ENCODE data around the gene ANAPC13.

Gene ANAPC13

DNA sequence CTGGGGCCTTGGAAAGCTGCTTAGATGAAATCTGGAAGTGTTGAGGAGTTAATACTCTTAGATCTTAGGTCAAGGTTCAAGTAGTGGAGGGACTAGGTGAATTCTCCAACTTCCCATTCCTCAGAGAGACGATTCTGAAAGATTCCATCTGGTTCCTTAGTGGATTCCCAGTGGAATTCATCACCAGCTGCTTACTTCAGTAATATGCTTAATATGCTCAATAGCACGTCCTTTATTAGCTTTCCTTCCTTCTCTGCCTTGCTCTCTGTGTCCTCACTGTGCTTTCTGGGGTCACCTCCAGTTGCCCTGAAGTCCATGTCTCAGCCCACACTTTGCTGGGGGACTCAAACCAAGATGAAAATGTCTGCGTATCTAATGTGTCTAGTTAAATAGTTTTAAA, 31.1 kb upstream of the ANAPC13 start:
- Histone ChIP-seq H3K4me3 (ENCODE audit: low read depth in 1 of 5, low read length in 5 of 5) (no peak overlapping the region), H3K4me1 (ENCODE audit: control insufficient read depth in 5 of 5, insufficient read depth in 5 of 5, low read length in 5 of 5) (peaks cover 0 to 27% (median 9%) of the 10 kb centered on the region in 5 donors), H3K27me3 (ENCODE audit: control insufficient read depth in 5 of 5, insufficient read depth in 4 of 5, low read length in 5 of 5) (no peaks in the 10 kb centered on the region), H3K36me3 (ENCODE audit: control insufficient read depth in 5 of 5, insufficient read depth in 5 of 5, low read length in 5 of 5) (peaks cover 0 to 3% (median 0%) of the 10 kb centered on the region in 5 donors), H3K9ac (ENCODE audit: low read length in 5 of 5) (no peak overlapping the region), H3K9me3 (ENCODE audit: control insufficient read depth in 5 of 5, low read length in 5 of 5) (peaks cover 0 to 7% (median 3%) of the 10 kb centered on the region in 5 donors), H3K27ac (ENCODE audit: low read depth, low read length) (no peak overlapping the region)

DNA sequence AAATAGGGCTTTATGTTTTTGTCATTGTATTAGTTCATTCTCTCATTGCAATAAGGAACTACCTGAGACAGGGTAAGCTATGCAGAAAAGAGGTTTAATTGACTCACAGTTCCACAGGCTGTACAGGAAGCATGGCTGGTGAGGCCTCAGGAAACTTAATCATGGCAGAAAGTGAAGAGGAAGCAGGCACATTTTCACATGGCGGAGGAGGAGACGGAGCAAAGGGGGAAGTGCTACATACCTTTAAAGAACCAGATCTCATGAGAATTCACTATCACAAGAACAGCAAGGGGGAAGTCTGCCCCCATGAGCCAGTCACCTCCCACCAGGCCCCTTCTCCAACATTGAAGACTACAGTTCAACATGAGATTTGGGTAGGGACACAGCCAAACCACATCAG, 25.7 kb upstream of the ANAPC13 start:
- Histone ChIP-seq H3K4me1 (ENCODE audit: control insufficient read depth in 5 of 5, insufficient read depth in 5 of 5, low read length in 5 of 5) (peaks cover 0 to 16% (median 2%) of the 10 kb centered on the region in 5 donors), H3K9me3 (ENCODE audit: control insufficient read depth in 5 of 5, low read length in 5 of 5) (no peaks in the 10 kb centered on the region), H3K36me3 (ENCODE audit: control insufficient read depth in 5 of 5, insufficient read depth in 5 of 5, low read length in 5 of 5) (peaks cover 0 to 22% (median 16%) of the 10 kb centered on the region in 5 donors), H3K27ac (ENCODE audit: low read depth, low read length) (no peak overlapping the region), H3K27me3 (ENCODE audit: control insufficient read depth in 5 of 5, insufficient read depth in 4 of 5, low read length in 5 of 5) (no peaks in the 10 kb centered on the region), H3K4me3 (ENCODE audit: low read depth in 1 of 5, low read length in 5 of 5) (no peak overlapping the region), H3K9ac (ENCODE audit: low read length in 5 of 5) (no peak overlapping the region)

- Histone ChIP-seq H3K36me3 (ENCODE audit: control insufficient read depth in 5 of 5, insufficient read depth in 5 of 5, low read length in 5 of 5) (peaks cover 0 to 13% (median 10%) of the 10 kb centered on the region in 5 donors), H3K4me3 (ENCODE audit: low read depth in 1 of 5, low read length in 5 of 5) (no peak overlapping the region), H3K27ac (ENCODE audit: low read depth, low read length) (no peak overlapping the region), H3K27me3 (ENCODE audit: control insufficient read depth in 5 of 5, insufficient read depth in 4 of 5, low read length in 5 of 5) (no peaks in the 10 kb centered on the region), H3K9me3 (ENCODE audit: control insufficient read depth in 5 of 5, low read length in 5 of 5) (peaks cover 0 to 11% (median 2%) of the 10 kb centered on the region in 5 donors), H3K9ac (ENCODE audit: low read length in 5 of 5) (no peak overlapping the region), H3K4me1 (ENCODE audit: control insufficient read depth in 5 of 5, insufficient read depth in 5 of 5, low read length in 5 of 5) (no peaks in the 10 kb centered on the region)
Observed at GRCh38 chr3:134505485-134505884, 19.7 kb upstream of the ANAPC13 start.

- Histone ChIP-seq H3K36me3 (ENCODE audit: control insufficient read depth in 5 of 5, insufficient read depth in 5 of 5, low read length in 5 of 5) (peaks cover 0 to 11% (median 6%) of the 10 kb centered on the region in 5 donors), H3K9me3 (ENCODE audit: control insufficient read depth in 5 of 5, low read length in 5 of 5) (peaks cover 0 to 11% (median 2%) of the 10 kb centered on the region in 5 donors), H3K4me3 (ENCODE audit: low read depth in 1 of 5, low read length in 5 of 5) (no peak overlapping the region), H3K9ac (ENCODE audit: low read length in 5 of 5) (no peak overlapping the region), H3K4me1 (ENCODE audit: control insufficient read depth in 5 of 5, insufficient read depth in 5 of 5, low read length in 5 of 5) (no peaks in the 10 kb centered on the region), H3K27ac (ENCODE audit: low read depth, low read length) (no peak overlapping the region), H3K27me3 (ENCODE audit: control insufficient read depth in 5 of 5, insufficient read depth in 4 of 5, low read length in 5 of 5) (no peaks in the 10 kb centered on the region)
Observed at GRCh38 chr3:134504132-134504531, 18.3 kb upstream of the ANAPC13 start.

- Histone ChIP-seq H3K4me1 (ENCODE audit: control insufficient read depth in 5 of 5, insufficient read depth in 5 of 5, low read length in 5 of 5) (no peaks in the 10 kb centered on the region), H3K27me3 (ENCODE audit: control insufficient read depth in 5 of 5, insufficient read depth in 4 of 5, low read length in 5 of 5) (no peaks in the 10 kb centered on the region), H3K36me3 (ENCODE audit: control insufficient read depth in 5 of 5, insufficient read depth in 5 of 5, low read length in 5 of 5) (peaks cover 0 to 10% (median 5%) of the 10 kb centered on the region in 5 donors), H3K27ac (ENCODE audit: low read depth, low read length) (no peak overlapping the region), H3K9ac (ENCODE audit: low read length in 5 of 5) (no peak overlapping the region), H3K4me3 (ENCODE audit: low read depth in 1 of 5, low read length in 5 of 5) (no peak overlapping the region), H3K9me3 (ENCODE audit: control insufficient read depth in 5 of 5, low read length in 5 of 5) (peaks cover 0 to 11% (median 2%) of the 10 kb centered on the region in 5 donors)
Observed at GRCh38 chr3:134503266-134503665, 17.5 kb upstream of the ANAPC13 start.

DNA sequence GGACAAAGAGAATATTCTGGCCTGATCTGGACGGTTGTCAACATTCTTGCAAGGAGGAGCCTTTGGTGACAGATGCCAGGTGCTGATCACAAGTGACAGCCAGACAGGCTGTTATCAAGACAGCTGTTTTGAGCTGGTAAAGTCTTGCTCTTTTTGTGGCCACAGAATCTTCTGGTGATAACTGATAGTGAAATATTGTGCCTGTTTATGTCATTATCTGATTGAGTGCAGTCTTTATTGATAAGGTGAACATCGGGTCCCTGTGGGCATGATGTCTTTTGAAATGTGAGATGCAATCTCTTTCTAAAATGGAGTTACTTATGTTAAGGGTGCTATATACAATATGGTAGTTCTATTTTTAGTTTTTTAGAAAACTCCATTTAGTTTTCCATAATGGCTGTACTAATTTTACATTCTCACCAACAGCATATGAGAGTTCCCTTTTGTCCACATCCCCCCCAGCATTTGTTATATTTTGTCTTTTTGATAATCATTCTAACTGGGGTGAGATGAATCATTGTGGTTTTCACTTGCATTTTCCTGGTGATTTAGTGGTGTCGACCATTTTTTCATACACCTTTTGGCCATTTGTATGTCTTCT, 10.8 kb upstream of the ANAPC13 start:
- H3K4me1 ChIP-seq (ENCODE audit: control insufficient read depth in 5 of 5, insufficient read depth in 5 of 5, low read length in 5 of 5) = peaks cover 0 to 5% (median 0%) of the 10 kb centered on the region in 5 donors
- H3K9ac ChIP-seq (ENCODE audit: low read length in 5 of 5) = no peak overlapping the region
- peaks cover 3 to 12% (median 7%) of the 10 kb centered on the region in 5 donors for H3K36me3 ChIP-seq (ENCODE audit: control insufficient read depth in 5 of 5, insufficient read depth in 5 of 5, low read length in 5 of 5)
- H3K4me3 ChIP-seq (ENCODE audit: low read depth in 1 of 5, low read length in 5 of 5) = no peak overlapping the region
- no peak overlapping the region for H3K27ac ChIP-seq (ENCODE audit: low read depth, low read length)
- no peaks in the 10 kb centered on the region for H3K27me3 ChIP-seq (ENCODE audit: control insufficient read depth in 5 of 5, insufficient read depth in 4 of 5, low read length in 5 of 5)
- no peaks in the 10 kb centered on the region for H3K9me3 ChIP-seq (ENCODE audit: control insufficient read depth in 5 of 5, low read length in 5 of 5)

DNA sequence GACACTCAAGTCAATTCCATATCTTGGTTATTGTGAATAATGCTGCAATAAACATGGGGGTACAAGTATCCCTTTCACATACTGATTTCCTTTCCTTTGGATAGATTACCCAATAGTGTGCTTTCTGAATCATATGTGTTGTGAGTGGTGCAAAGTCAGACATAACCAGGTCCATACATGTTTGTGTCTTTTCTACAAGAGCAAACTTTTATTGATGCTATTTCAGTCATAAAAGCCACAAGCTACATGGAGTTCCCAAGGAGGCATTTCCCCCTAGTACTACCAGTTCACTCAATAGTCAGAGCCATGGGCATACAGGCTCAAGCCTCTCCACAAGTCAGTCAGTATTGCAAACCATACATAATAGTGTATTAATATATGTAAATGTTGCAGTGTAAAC, 10.2 kb upstream of the ANAPC13 start:
- Histone ChIP-seq H3K9ac (ENCODE audit: low read length in 5 of 5) (no peak overlapping the region), H3K27me3 (ENCODE audit: control insufficient read depth in 5 of 5, insufficient read depth in 4 of 5, low read length in 5 of 5) (no peaks in the 10 kb centered on the region), H3K4me3 (ENCODE audit: low read depth in 1 of 5, low read length in 5 of 5) (no peak overlapping the region), H3K4me1 (ENCODE audit: control insufficient read depth in 5 of 5, insufficient read depth in 5 of 5, low read length in 5 of 5) (peaks cover 0 to 5% (median 0%) of the 10 kb centered on the region in 5 donors), H3K27ac (ENCODE audit: low read depth, low read length) (no peak overlapping the region), H3K36me3 (ENCODE audit: control insufficient read depth in 5 of 5, insufficient read depth in 5 of 5, low read length in 5 of 5) (peaks cover 3 to 12% (median 7%) of the 10 kb centered on the region in 5 donors), H3K9me3 (ENCODE audit: control insufficient read depth in 5 of 5, low read length in 5 of 5) (no peaks in the 10 kb centered on the region)

DNA sequence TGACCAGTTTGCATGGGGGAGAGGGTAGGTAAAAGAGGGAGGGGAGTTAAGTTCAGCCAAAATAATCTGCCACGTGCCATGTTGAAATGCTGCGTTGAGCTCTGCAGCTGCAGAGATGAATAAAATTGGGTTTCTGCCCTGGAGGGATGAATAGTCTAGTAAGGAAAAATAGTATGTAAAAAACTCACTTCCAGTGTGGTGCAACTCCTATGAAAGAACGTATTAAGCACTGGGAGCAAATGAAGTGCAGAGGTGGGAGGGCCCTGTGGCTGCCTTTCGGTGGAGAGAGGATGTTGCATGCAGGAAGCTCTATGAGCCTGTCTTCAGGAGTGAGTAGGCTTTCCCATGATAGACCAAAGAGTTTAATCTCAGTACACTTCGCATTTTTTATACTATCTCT, 8.7 kb upstream of the ANAPC13 start:
- Histone ChIP-seq H3K27ac (ENCODE audit: low read depth, low read length) (no peak overlapping the region), H3K27me3 (ENCODE audit: control insufficient read depth in 5 of 5, insufficient read depth in 4 of 5, low read length in 5 of 5) (no peaks in the 10 kb centered on the region), H3K36me3 (ENCODE audit: control insufficient read depth in 5 of 5, insufficient read depth in 5 of 5, low read length in 5 of 5) (peaks cover 3 to 12% (median 7%) of the 10 kb centered on the region in 5 donors), H3K4me3 (ENCODE audit: low read depth in 1 of 5, low read length in 5 of 5) (no peak overlapping the region), H3K4me1 (ENCODE audit: control insufficient read depth in 5 of 5, insufficient read depth in 5 of 5, low read length in 5 of 5) (peaks cover 0 to 5% (median 0%) of the 10 kb centered on the region in 5 donors), H3K9me3 (ENCODE audit: control insufficient read depth in 5 of 5, low read length in 5 of 5) (no peaks in the 10 kb centered on the region), H3K9ac (ENCODE audit: low read length in 5 of 5) (no peak overlapping the region)

DNA sequence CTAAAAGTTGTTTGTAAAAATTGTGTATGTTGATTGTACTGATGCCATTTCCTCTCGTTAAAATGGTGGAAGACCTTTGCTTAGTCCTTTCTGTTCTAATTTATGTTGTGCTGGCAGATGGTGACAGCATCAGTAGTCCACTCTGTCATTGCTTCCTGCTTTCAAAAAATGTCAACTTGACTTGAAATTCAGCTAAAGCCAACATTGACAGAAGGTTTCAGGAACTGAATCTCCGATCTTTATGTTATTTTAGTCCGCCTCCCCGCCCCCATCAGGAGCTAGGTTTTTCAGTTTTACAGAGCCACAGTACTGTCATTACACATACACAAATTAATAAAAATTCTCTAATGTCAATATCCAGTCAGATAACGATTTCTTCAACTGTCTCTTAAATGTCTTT, 1.6 kb upstream of the ANAPC13 start:
- no peaks in the 10 kb centered on the region for H3K27me3 ChIP-seq (ENCODE audit: control insufficient read depth in 5 of 5, insufficient read depth in 4 of 5, low read length in 5 of 5)
- peaks cover 0 to 3% (median 3%) of the 10 kb centered on the region in 5 donors for H3K36me3 ChIP-seq (ENCODE audit: control insufficient read depth in 5 of 5, insufficient read depth in 5 of 5, low read length in 5 of 5)
- no peaks in the 10 kb centered on the region for H3K9me3 ChIP-seq (ENCODE audit: control insufficient read depth in 5 of 5, low read length in 5 of 5)
- H3K4me3 ChIP-seq (ENCODE audit: low read depth in 1 of 5, low read length in 5 of 5) = peak overlapping the region in 3 of 5 donors; percentile 81 to 88 (median 87)
- no peak overlapping the region for H3K27ac ChIP-seq (ENCODE audit: low read depth, low read length)
- peak overlapping the region in 3 of 5 donors; percentile 5 to 99 (median 96) for H3K9ac ChIP-seq (ENCODE audit: low read length in 5 of 5)
- peaks cover 3 to 48% (median 38%) of the 10 kb centered on the region in 5 donors for H3K4me1 ChIP-seq (ENCODE audit: control insufficient read depth in 5 of 5, insufficient read depth in 5 of 5, low read length in 5 of 5)

- peak overlapping the region; percentile 96 for H3K27ac ChIP-seq (ENCODE audit: low read depth, low read length)
- peaks cover 3 to 48% (median 38%) of the 10 kb centered on the region in 5 donors for H3K4me1 ChIP-seq (ENCODE audit: control insufficient read depth in 5 of 5, insufficient read depth in 5 of 5, low read length in 5 of 5)
- H3K4me3 ChIP-seq (ENCODE audit: low read depth in 1 of 5, low read length in 5 of 5) = peak overlapping the region; percentile 80 to 92 (median 87)
- H3K27me3 ChIP-seq (ENCODE audit: control insufficient read depth in 5 of 5, insufficient read depth in 4 of 5, low read length in 5 of 5) = no peaks in the 10 kb centered on the region
- H3K36me3 ChIP-seq (ENCODE audit: control insufficient read depth in 5 of 5, insufficient read depth in 5 of 5, low read length in 5 of 5) = peaks cover 0 to 11% (median 5%) of the 10 kb centered on the region in 5 donors
- no peaks in the 10 kb centered on the region for H3K9me3 ChIP-seq (ENCODE audit: control insufficient read depth in 5 of 5, low read length in 5 of 5)
- H3K9ac ChIP-seq (ENCODE audit: low read length in 5 of 5) = peak overlapping the region; percentile 73 to 99 (median 96)
Observed at GRCh38 chr3:134486577-134487041, 824 bp upstream of the ANAPC13 start.
